PC-9 (cell line): ENCODE data around the gene SLC37A3.

Source experiments
- CTCF ChIP-seq: fragments of 200-600 bp; sonication (generic); conservative IDR thresholded peaks from 2 replicates; pipeline ENCODE4 v1.6.1; 2017; ENCODE audit warnings: mixed run types, antibody characterized with exemption, mild to moderate bottlenecking, moderate library complexity
- EZH2 ChIP-seq: fragments of 200-600 bp; sonication (generic); IDR thresholded peaks from 2 replicates; pipeline ENCODE4 v1.8.0; 2017; ENCODE audit warnings: antibody characterized with exemption, low read depth

GRCh38 chr7:140289804-140290203 is 108.5 kb downstream of the SLC37A3 start:
- no peak for TF ChIP-seq EZH2
- TF ChIP-seq CTCF = no peak
